Diencephalon (tissue), 1 donor: ENCODE measurements around the gene WNT8A. TPM values are rescaled to one million over a fixed set of nuclear protein-coding genes. Genes with fewer than 3 reads are reported as not detected.

Source experiments
- small RNA-seq: library from RNA; depleted of rRNA; stranded (forward); fragments of <200 nt; gene quantifications from one replicate; pipeline ENCODE3, GENCODE V24; 2014
- total RNA-seq: library from RNA; depleted of rRNA; stranded (reverse); fragments of >200 nt; gene quantifications from one replicate; pipeline ENCODE4 v1.2.3, GENCODE V29; 2014

WNT8A gene, protein sequence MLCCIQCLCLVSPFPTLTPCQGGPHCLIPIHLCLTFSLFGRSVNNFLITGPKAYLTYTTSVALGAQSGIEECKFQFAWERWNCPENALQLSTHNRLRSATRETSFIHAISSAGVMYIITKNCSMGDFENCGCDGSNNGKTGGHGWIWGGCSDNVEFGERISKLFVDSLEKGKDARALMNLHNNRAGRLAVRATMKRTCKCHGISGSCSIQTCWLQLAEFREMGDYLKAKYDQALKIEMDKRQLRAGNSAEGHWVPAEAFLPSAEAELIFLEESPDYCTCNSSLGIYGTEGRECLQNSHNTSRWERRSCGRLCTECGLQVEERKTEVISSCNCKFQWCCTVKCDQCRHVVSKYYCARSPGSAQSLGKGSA
- total RNA-seq: 0.23 TPM

DNA sequence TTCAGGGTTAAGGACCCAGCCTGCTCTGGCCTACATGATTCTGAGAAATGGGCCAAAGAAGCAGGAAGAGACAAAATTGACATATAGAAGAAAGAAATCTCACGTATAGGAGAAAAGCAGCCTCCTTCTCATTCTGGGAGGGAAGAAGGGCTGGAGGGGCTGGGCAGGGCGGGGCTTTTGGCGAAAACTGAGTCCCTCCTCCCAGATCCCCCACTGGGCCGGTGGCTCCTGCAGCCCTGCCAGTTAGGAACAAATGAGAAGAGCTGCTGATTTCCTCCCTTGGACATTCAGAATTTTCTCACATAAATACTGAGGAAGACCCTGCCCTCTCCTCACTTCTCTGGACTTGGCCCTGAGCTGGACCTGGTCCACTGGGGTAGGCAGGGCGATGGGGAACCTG, at the start of gene WNT8A:
WNT8A (plus strand) TSS at position 332 of the 400 bp plus-strand sequence. CDS start 95 bp downstream, outside the sequence.

DNA sequence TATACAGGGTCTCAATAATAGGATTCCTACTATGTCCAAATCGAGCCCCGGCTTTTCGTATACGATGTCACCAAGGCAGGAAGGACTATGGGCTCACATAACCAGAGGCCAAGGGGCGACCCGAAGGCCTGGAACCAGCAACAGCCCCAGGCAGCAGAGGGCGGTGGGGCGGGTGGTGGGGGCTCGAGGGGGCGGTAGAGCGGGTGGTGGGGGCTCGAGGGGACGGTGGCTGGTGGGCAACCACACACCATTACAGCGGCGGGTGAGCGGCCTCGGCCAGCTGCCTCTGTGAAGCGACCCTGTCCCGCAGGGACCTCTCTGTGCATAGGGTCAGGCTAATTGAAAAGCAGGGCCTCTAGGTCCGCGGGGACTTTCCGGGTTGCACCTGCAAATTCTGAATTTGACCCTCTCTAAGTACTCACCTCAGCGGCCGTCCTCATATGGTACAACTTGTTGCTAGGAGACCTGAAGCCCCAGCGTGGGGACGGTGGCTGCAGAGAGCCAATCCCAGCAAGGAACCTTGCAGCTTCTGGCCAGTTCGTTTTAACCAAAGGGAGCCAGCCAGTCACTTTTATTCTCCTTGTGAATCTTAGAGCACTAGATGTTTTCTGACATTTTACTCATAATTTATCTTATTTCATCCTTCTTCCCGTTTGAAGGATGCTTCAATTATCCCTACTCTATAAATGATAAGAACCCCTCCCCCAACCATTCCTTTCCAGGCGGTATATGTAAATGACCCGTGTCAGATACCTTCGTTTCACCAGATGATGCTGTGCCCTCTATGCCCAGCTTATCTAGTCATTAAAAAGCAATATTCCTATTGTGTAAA, 55.3 kb downstream of the WNT8A start, which contains the start of gene NME5:
NME5 (minus strand) TSS at position 480 of the 832 bp plus-strand sequence. CDS start 648 bp downstream, outside the sequence.

Small RNA genes lying within 50 kb of the gene (small RNA-seq; reads per million reads assigned to genes)
- gene RNU6-1148P: not detected
- gene RNU6-460P: not detected
- 0.08 reads per million for gene RNU6-888P

Other genes starting within 250 kb of the WNT8A start
- gene MYOT, start 216.2 kb upstream of the WNT8A start, total RNA-seq: 1.8 TPM
- 0.46 TPM for gene PKD2L2, start 194.6 kb upstream of the WNT8A start, total RNA-seq
- 139 TPM for gene FAM13B, start 51.0 kb upstream of the WNT8A start, total RNA-seq
- gene NME5, start 55.4 kb downstream of the WNT8A start, total RNA-seq: 22.4 TPM
- gene BRD8, start 94.6 kb downstream of the WNT8A start, total RNA-seq: 47.3 TPM
- 7.6 TPM for gene KIF20A, start 95.1 kb downstream of the WNT8A start, total RNA-seq
- gene CDC23, start 129.3 kb downstream of the WNT8A start, total RNA-seq: 35.5 TPM
- not detected for gene GFRA3, start 190.6 kb downstream of the WNT8A start, total RNA-seq
- 2.1 TPM for gene CDC25C, start 247.8 kb downstream of the WNT8A start, total RNA-seq